AG09319 (cell line): ENCODE results near the gene DGKI.

ENCODE experiments used
- DNase-seq: peaks from one replicate; pipeline ENCODE4 v3.0.0-alpha.2; 2010; ENCODE audit warnings: low read depth; ENCODE audit errors: extremely low read depth
- TF ChIP-seq, protein P1 (sequence below): IDR thresholded peaks from 2 replicates; pipeline ENCODE4 v1.5.1; 2011; ENCODE audit warnings: low read depth, mild to moderate bottlenecking, inconsistent platforms, low read length, moderate library complexity

DGKI gene

DNA sequence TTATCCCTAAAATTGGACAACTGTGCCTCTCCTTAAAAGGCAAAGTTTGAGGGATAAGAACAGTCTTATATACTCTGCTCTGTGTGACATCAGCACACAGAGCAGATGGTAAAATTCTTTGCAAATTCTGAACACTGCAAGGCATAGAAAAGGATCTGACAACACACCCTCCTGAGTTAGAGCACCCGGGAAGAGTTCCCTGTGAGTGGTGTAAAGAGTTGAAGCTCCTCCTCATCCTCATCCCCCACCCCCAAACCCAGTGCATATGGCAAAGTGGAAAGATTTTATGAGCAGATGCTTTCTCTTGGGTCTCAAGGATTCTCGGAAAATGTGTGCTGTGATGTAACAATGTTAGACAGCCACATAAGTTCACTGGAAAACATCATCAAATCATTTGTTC lies 40.0 kb upstream of the DGKI start:
- TF ChIP-seq, protein P1, sequence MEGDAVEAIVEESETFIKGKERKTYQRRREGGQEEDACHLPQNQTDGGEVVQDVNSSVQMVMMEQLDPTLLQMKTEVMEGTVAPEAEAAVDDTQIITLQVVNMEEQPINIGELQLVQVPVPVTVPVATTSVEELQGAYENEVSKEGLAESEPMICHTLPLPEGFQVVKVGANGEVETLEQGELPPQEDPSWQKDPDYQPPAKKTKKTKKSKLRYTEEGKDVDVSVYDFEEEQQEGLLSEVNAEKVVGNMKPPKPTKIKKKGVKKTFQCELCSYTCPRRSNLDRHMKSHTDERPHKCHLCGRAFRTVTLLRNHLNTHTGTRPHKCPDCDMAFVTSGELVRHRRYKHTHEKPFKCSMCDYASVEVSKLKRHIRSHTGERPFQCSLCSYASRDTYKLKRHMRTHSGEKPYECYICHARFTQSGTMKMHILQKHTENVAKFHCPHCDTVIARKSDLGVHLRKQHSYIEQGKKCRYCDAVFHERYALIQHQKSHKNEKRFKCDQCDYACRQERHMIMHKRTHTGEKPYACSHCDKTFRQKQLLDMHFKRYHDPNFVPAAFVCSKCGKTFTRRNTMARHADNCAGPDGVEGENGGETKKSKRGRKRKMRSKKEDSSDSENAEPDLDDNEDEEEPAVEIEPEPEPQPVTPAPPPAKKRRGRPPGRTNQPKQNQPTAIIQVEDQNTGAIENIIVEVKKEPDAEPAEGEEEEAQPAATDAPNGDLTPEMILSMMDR, result no peak
- no peak for DNase-seq

DNA sequence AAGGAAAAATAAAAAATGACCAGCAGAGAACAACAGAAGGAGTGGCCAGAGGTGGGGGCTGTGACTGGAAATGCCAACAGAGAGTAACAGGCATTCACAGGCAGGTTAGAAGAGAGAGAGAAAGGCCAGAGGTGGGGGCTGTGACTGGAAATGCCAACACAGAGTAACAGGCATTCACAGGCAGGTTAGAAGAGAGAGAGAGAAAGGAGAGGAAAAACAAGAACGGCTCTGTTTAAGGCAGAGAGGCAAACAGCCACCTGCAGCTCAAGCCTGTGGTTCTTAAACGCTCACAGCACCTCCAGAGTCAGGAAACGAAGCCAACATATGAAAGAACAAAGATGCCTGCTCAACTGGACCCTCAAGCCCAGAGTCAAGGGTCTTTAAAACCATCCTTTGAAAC lies 39.5 kb upstream of the DGKI start:
- TF ChIP-seq, protein P1, result no peak
- no peak for DNase-seq

- TF ChIP-seq, protein P1, result no peak
- DNase-seq, result no peak
Observed at GRCh38 chr7:137885678-137886077, 38.9 kb upstream of the DGKI start.

- TF ChIP-seq, protein P1, result no peak
- DNase-seq, result no peak
Observed at GRCh38 chr7:137882806-137883205, 36.0 kb upstream of the DGKI start.

DNA sequence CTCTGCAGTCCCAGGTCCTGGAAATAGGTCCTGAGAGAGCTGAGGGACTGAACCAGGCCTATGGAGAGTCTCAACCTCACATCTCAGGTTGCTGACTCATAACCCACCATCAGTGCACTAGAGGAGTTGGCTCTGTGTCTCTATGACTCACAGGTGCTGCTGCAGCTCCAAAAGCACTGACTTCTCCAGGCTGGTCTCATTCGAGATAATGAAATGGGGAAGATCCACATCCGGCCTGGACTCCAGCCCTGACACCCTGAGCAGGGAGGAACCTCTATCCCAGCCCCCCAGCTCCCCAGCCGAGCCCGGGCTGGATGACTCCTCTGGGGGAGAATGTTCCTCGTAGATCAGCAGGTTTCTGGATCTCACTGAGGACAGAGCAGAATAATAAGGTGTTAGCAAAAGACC lies 35.5 kb upstream of the DGKI start:
- peak; percentile 81 for DNase-seq

DNA sequence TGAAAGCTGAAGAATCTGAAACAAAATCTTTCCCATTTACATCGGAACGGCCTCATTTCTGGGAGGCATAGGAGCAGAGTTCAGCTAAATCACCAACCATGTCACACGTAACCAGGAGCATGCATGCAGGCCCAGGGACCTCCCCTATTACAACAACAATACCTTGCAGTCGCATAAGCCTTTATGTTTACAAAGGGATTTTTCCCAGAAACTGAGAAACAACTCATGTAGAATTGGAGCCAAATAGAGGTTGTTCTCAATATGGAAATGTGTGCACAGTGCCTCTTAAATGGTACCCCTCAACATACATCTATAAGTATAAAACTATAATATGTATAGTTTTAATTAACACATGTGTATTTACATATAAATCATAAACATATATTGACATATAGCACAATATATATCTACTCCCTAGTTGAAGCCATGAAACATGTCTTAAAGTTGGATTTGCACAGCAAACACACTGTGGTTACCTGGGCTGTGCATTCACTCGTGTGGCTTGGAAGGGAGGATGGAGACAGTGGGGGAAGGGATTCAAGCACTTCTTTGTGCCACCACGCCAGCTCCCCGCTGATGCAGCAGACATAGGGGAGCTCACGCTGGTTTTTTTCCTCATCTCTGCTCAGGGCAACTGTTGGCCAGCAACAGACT lies 35.0 kb upstream of the DGKI start:
- no peak for DNase-seq
- TF ChIP-seq, protein P1, result no peak

More for the DNA sequence above, 35.5 kb upstream of the DGKI start:
- TF ChIP-seq, protein P1, result no peak

DNA sequence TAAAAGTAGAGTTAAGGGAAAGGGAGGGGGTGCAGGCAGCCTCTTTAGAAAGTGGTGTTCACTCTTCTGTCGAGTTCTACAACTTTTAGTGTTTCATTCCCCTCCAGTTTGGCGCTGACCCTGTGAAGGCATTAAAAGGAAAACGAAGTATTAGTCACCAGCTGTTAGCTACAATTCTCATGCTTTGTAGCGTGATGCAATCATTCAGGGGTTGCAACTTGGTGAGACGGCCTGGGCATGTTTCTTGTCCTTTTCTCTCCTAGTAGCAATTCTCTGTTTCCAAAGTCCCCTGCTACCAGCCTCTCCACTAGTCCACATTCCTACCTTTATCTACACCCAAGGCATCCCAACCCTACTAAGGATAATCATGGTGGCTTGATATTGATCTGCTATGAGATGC lies 33.7 kb upstream of the DGKI start:
- TF ChIP-seq, protein P1, result no peak
- peak; percentile 43 for DNase-seq
